Activated naive CD8-positive, alpha-beta T cell treated with anti-CD3 and anti-CD28 coated beads, Interleukin-2, amount 10 ng/mL, durations not matched to agents 7 days and 5 days (primary cell): ENCODE data around the gene KCNH1. TPM values are rescaled to one million over a fixed set of nuclear protein-coding genes. Genes with fewer than 3 reads are reported as not detected.

Experiments
- ATAC-seq: fragments of 150-1000 bp; cut with Tn5 transposase; one replicate; pipeline ENCODE4 v1.10.0; 2021; ENCODE audit warnings: low read depth, moderate library complexity
- POLR2A ChIA-PET: fragments of 350-600 bp; sonication (Branson Sonifier 250); formaldehyde crosslinking; loops from one replicate; lab custom pipeline; 2021; ENCODE audit warnings: antibody characterized with exemption; lab: Charles Lee
- DNase-seq: peaks from one replicate; pipeline ENCODE4 v3.0.0; 2021
- H3K27ac Mint-ChIP-seq: one replicate; pipeline ENCODE4 v1.8.0; 2022; ENCODE audit warnings: mild to moderate bottlenecking, mixed read lengths
- H3K27me3 Mint-ChIP-seq: one replicate; pipeline ENCODE4 v1.8.0; 2022; ENCODE audit warnings: mild to moderate bottlenecking, moderate library complexity, mixed read lengths
- H3K36me3 Mint-ChIP-seq: one replicate; pipeline ENCODE4 v1.8.0; 2021; ENCODE audit warnings: mild to moderate bottlenecking, mixed read lengths
- H3K4me1 Mint-ChIP-seq: one replicate; pipeline ENCODE4 v1.8.0; 2021; ENCODE audit warnings: mixed read lengths
- H3K4me3 Mint-ChIP-seq: one replicate; pipeline ENCODE4 v1.8.0; 2022; ENCODE audit warnings: mild to moderate bottlenecking, moderate library complexity, mixed read lengths
- H3K9me3 Mint-ChIP-seq: one replicate; pipeline ENCODE4 v1.8.0; 2021; ENCODE audit warnings: mixed read lengths
- total RNA-seq, 2 experiments: library from RNA; stranded (reverse); gene quantifications; one replicate each; pipeline ENCODE4 v1.2.3, GENCODE V29; 2021

KCNH1 gene
- total RNA-seq, 2 experiments from 2014 or later: not detected

- POLR2A ChIA-PET: no interaction called here
- no peak for ATAC-seq
- H3K27ac Mint-ChIP-seq: no peak overlapping the region
- H3K4me1 Mint-ChIP-seq: no peaks in the 10 kb centered on the region
- no peak overlapping the region for H3K4me3 Mint-ChIP-seq
- no peak for DNase-seq
- H3K36me3 Mint-ChIP-seq: no peaks in the 10 kb centered on the region
- H3K27me3 Mint-ChIP-seq: peaks cover 53% of the 10 kb centered on the region
- H3K9me3 Mint-ChIP-seq: no peaks in the 10 kb centered on the region
Observed at GRCh38 chr1:211129776-211130175, 4.2 kb downstream of the KCNH1 start.

- DNase-seq (no peak), ATAC-seq (no peak)
- H3K9me3 Mint-ChIP-seq: no peaks in the 10 kb centered on the region
- H3K36me3 Mint-ChIP-seq: no peaks in the 10 kb centered on the region
- peaks cover 43% of the 10 kb centered on the region for H3K27me3 Mint-ChIP-seq
- POLR2A ChIA-PET: no interaction called here
- H3K4me1 Mint-ChIP-seq: no peaks in the 10 kb centered on the region
- H3K27ac Mint-ChIP-seq: no peak overlapping the region
- no peak overlapping the region for H3K4me3 Mint-ChIP-seq
Observed at GRCh38 chr1:211127166-211127565, 6.8 kb downstream of the KCNH1 start.

- ATAC-seq: no peak
- Mint-ChIP-seq H3K4me3 (no peak overlapping the region), H3K36me3 (no peaks in the 10 kb centered on the region), H3K27me3 (peaks cover 41% of the 10 kb centered on the region), H3K27ac (no peak overlapping the region), H3K9me3 (no peaks in the 10 kb centered on the region), H3K4me1 (no peaks in the 10 kb centered on the region)
- no peak for DNase-seq
- POLR2A ChIA-PET: no interaction called here
Observed at GRCh38 chr1:211126622-211127021, 7.3 kb downstream of the KCNH1 start.

GRCh38 chr1:211118407-211119102, 15.4 kb downstream of the KCNH1 start:
- Mint-ChIP-seq H3K36me3 (no peaks in the 10 kb centered on the region), H3K4me1 (no peaks in the 10 kb centered on the region), H3K27ac (no peak overlapping the region), H3K4me3 (no peak overlapping the region), H3K27me3 (peaks cover 26% of the 10 kb centered on the region), H3K9me3 (no peaks in the 10 kb centered on the region)
- POLR2A ChIA-PET: no interaction called here
- ATAC-seq (no peak), DNase-seq (no peak)

- no peak for ATAC-seq
- H3K9me3 Mint-ChIP-seq: no peaks in the 10 kb centered on the region
- POLR2A ChIA-PET: no interaction called here
- no peak overlapping the region for H3K27ac Mint-ChIP-seq
- no peaks in the 10 kb centered on the region for H3K4me1 Mint-ChIP-seq
- H3K36me3 Mint-ChIP-seq: no peaks in the 10 kb centered on the region
- no peak for DNase-seq
- peaks cover 23% of the 10 kb centered on the region for H3K27me3 Mint-ChIP-seq
- no peak overlapping the region for H3K4me3 Mint-ChIP-seq
Observed at GRCh38 chr1:211114446-211114845, 19.5 kb downstream of the KCNH1 start.

GRCh38 chr1:211113566-211113965, 20.4 kb downstream of the KCNH1 start:
- Mint-ChIP-seq H3K36me3 (no peaks in the 10 kb centered on the region), H3K27ac (no peak overlapping the region), H3K27me3 (peaks cover 15% of the 10 kb centered on the region), H3K4me3 (no peak overlapping the region), H3K9me3 (no peaks in the 10 kb centered on the region), H3K4me1 (no peaks in the 10 kb centered on the region)
- POLR2A ChIA-PET: no interaction called here
- ATAC-seq: no peak
- no peak for DNase-seq

- ATAC-seq: no peak
- Mint-ChIP-seq H3K27me3 (peaks cover 19% of the 10 kb centered on the region), H3K36me3 (no peaks in the 10 kb centered on the region), H3K4me3 (no peak overlapping the region), H3K9me3 (no peaks in the 10 kb centered on the region), H3K4me1 (no peaks in the 10 kb centered on the region), H3K27ac (no peak overlapping the region)
- no peak for DNase-seq
- POLR2A ChIA-PET: no interaction called here
Observed at GRCh38 chr1:211111351-211111750, 22.6 kb downstream of the KCNH1 start.

GRCh38 chr1:211101481-211101880, 32.5 kb downstream of the KCNH1 start:
- DNase-seq (no peak), ATAC-seq (no peak)
- H3K4me3 Mint-ChIP-seq: no peak overlapping the region
- H3K27me3 Mint-ChIP-seq: peaks cover 4% of the 10 kb centered on the region
- POLR2A ChIA-PET: no interaction called here
- H3K4me1 Mint-ChIP-seq: no peaks in the 10 kb centered on the region
- no peaks in the 10 kb centered on the region for H3K36me3 Mint-ChIP-seq
- no peak overlapping the region for H3K27ac Mint-ChIP-seq
- no peaks in the 10 kb centered on the region for H3K9me3 Mint-ChIP-seq

GRCh38 chr1:211099393-211099792, 34.6 kb downstream of the KCNH1 start:
- DNase-seq (no peak), ATAC-seq (no peak)
- Mint-ChIP-seq H3K27ac (no peak overlapping the region), H3K4me1 (no peaks in the 10 kb centered on the region), H3K36me3 (no peaks in the 10 kb centered on the region), H3K27me3 (peaks cover 4% of the 10 kb centered on the region), H3K9me3 (no peaks in the 10 kb centered on the region), H3K4me3 (no peak overlapping the region)
- POLR2A ChIA-PET: no interaction called here

GRCh38 chr1:211095381-211095780, 38.6 kb downstream of the KCNH1 start:
- Mint-ChIP-seq H3K36me3 (no peaks in the 10 kb centered on the region), H3K27ac (no peak overlapping the region), H3K4me1 (no peaks in the 10 kb centered on the region), H3K4me3 (no peak overlapping the region), H3K9me3 (no peaks in the 10 kb centered on the region), H3K27me3 (peaks cover 10% of the 10 kb centered on the region)
- DNase-seq (no peak), ATAC-seq (no peak)
- POLR2A ChIA-PET: no interaction called here

GRCh38 chr1:211092955-211093354, 41.0 kb downstream of the KCNH1 start:
- Mint-ChIP-seq H3K27ac (no peak overlapping the region), H3K27me3 (peaks cover 9% of the 10 kb centered on the region), H3K4me1 (no peaks in the 10 kb centered on the region), H3K36me3 (no peaks in the 10 kb centered on the region), H3K4me3 (no peak overlapping the region), H3K9me3 (no peaks in the 10 kb centered on the region)
- POLR2A ChIA-PET: no interaction called here
- ATAC-seq: no peak
- no peak for DNase-seq

GRCh38 chr1:211091867-211092266, 42.1 kb downstream of the KCNH1 start:
- POLR2A ChIA-PET: no interaction called here
- no peaks in the 10 kb centered on the region for H3K36me3 Mint-ChIP-seq
- DNase-seq (no peak), ATAC-seq (no peak)
- no peaks in the 10 kb centered on the region for H3K9me3 Mint-ChIP-seq
- peaks cover 9% of the 10 kb centered on the region for H3K27me3 Mint-ChIP-seq
- H3K27ac Mint-ChIP-seq: no peak overlapping the region
- H3K4me3 Mint-ChIP-seq: no peak overlapping the region
- H3K4me1 Mint-ChIP-seq: no peaks in the 10 kb centered on the region

- Mint-ChIP-seq H3K27ac (no peak overlapping the region), H3K4me1 (no peaks in the 10 kb centered on the region), H3K4me3 (no peak overlapping the region), H3K36me3 (no peaks in the 10 kb centered on the region), H3K9me3 (no peaks in the 10 kb centered on the region), H3K27me3 (peaks cover 9% of the 10 kb centered on the region)
- no peak for ATAC-seq
- DNase-seq: no peak
- POLR2A ChIA-PET: no interaction called here
Observed at GRCh38 chr1:211089536-211089935, 44.4 kb downstream of the KCNH1 start.

GRCh38 chr1:211088156-211088555, 45.8 kb downstream of the KCNH1 start:
- no peak overlapping the region for H3K4me3 Mint-ChIP-seq

More at GRCh38 chr1:211088156-211088555, 45.8 kb downstream of the KCNH1 start:
- Mint-ChIP-seq H3K4me1 (no peaks in the 10 kb centered on the region), H3K27ac (no peak overlapping the region), H3K36me3 (no peaks in the 10 kb centered on the region), H3K27me3 (peaks cover 9% of the 10 kb centered on the region), H3K9me3 (no peaks in the 10 kb centered on the region)
- DNase-seq: no peak
- POLR2A ChIA-PET: no interaction called here
- no peak for ATAC-seq
